IMR-90 (cell line): Measurements from ENCODE around the gene SLC6A3. TPM values are rescaled to one million over a fixed set of nuclear protein-coding genes. Genes with fewer than 3 reads are reported as not detected.

ENCODE experiments used
- ATAC-seq: fragments of 200-7000 bp; cut with Tn5 transposase; 2 replicates; pipeline ENCODE4 v1.9.1; 2020; ENCODE audit warnings: low read depth, mild to moderate bottlenecking, moderate library complexity
- BruUV-seq: library from RNA; stranded (reverse); fragments of 400-500 nt; replicated peaks from 2 replicates; lab custom pipeline; 2021; lab: Mats Ljungman, UMichigan
- CTCF ChIA-PET: fragments of 300-600 bp; formaldehyde crosslinking; extraction: SDS; loops from one replicate; lab custom pipeline; 2021; ENCODE audit warnings: antibody characterized with exemption; lab: Yijun Ruan, JAX
- POLR2A ChIA-PET: fragments of 300-600 bp; sonication (Branson Sonifier 250); formaldehyde crosslinking; loops from one replicate; lab custom pipeline; 2022; ENCODE audit warnings: antibody characterized with exemption; ENCODE audit not compliant: unreplicated experiment; lab: Charles Lee
- DNase-seq: peaks from one replicate; pipeline ENCODE4 v3.0.0; 2013
- H2AFZ ChIP-seq: replicated peaks from 2 replicates; pipeline ENCODE3; 2013; ENCODE audit warnings: low read length, mild to moderate bottlenecking; ENCODE audit not compliant: poor library complexity
- H2AK5ac ChIP-seq: 2 replicates; pipeline ENCODE4 v1.6.1; 2013; ENCODE audit warnings: low read depth, low read length, inconsistent platforms
- H2AK9ac ChIP-seq: replicated peaks from 2 replicates; pipeline ENCODE3; 2013; ENCODE audit warnings: mild to moderate bottlenecking, low read depth, low read length, moderate library complexity; ENCODE audit not compliant: poor library complexity
- H2BK120ac ChIP-seq: 2 replicates; pipeline ENCODE4 v1.6.1; 2013; ENCODE audit warnings: low read depth, low read length, inconsistent platforms
- H2BK15ac ChIP-seq: 3 replicates; pipeline ENCODE4 v1.6.1; 2013; ENCODE audit warnings: low read depth, low read length, inconsistent platforms
- H2BK20ac ChIP-seq: 2 replicates; pipeline ENCODE4 v1.6.1; 2013; ENCODE audit warnings: low read depth, mild to moderate bottlenecking, inconsistent platforms, low read length, moderate library complexity
- H2BK5ac ChIP-seq: 2 replicates; pipeline ENCODE4 v1.6.1; 2013; ENCODE audit warnings: mild to moderate bottlenecking, low read depth, low read length, inconsistent platforms; ENCODE audit not compliant: poor library complexity, severe bottlenecking
- H3K14ac ChIP-seq: replicated peaks from 2 replicates; pipeline ENCODE4 v1.6.1; 2013; ENCODE audit warnings: low read depth, low read length, inconsistent platforms
- H3K18ac ChIP-seq: 2 replicates; pipeline ENCODE4 v1.6.1; 2013; ENCODE audit warnings: low read depth, low read length, control low read depth
- H3K23ac ChIP-seq: 2 replicates; pipeline ENCODE4 v1.6.1; 2013; ENCODE audit warnings: low read depth, low read length, inconsistent platforms
- H3K27ac ChIP-seq: 2 replicates; pipeline ENCODE4 v1.5.1; 2013; ENCODE audit warnings: mild to moderate bottlenecking, control low read depth, low read length; ENCODE audit not compliant: insufficient read depth
- H3K27me3 ChIP-seq: 2 replicates; pipeline ENCODE4 v1.6.1; 2013; ENCODE audit warnings: low read length; ENCODE audit not compliant: control insufficient read depth, insufficient read depth
- H3K36me3 ChIP-seq: 2 replicates; pipeline ENCODE4 v1.6.1; 2013; ENCODE audit warnings: low read length, mixed read lengths; ENCODE audit not compliant: control insufficient read depth, insufficient read depth
- H3K4ac ChIP-seq: 2 replicates; pipeline ENCODE4 v1.6.1; 2013; ENCODE audit warnings: low read depth, low read length, inconsistent platforms
- H3K4me1 ChIP-seq: 2 replicates; pipeline ENCODE4 v1.6.1; 2013; ENCODE audit warnings: low read length, mixed read lengths; ENCODE audit not compliant: control insufficient read depth, insufficient read depth
- H3K4me2 ChIP-seq: 2 replicates; pipeline ENCODE4 v1.6.1; 2013; ENCODE audit warnings: low read depth, mild to moderate bottlenecking, control low read depth, low read length, moderate library complexity
- H3K4me3 ChIP-seq: 2 replicates; pipeline ENCODE4 v1.5.1; 2013; ENCODE audit warnings: low read depth, mild to moderate bottlenecking, control low read depth, low read length, moderate library complexity; ENCODE audit not compliant: insufficient read depth
- H3K56ac ChIP-seq: 2 replicates; pipeline ENCODE4 v1.6.1; 2013; ENCODE audit warnings: low read length, inconsistent platforms; ENCODE audit not compliant: insufficient read depth; ENCODE audit errors: extremely low read depth
- H3K79me1 ChIP-seq, 2 experiments: 2 replicates each; pipeline ENCODE4 v1.6.1; 2013; ENCODE audit warnings: low read length in 2 of 2, inconsistent platforms in 1 of 2, low read depth in 1 of 2
- H3K9ac ChIP-seq: 2 replicates; pipeline ENCODE4 v1.6.1; 2013; ENCODE audit warnings: low read depth, low read length, control low read depth
- H3K9me1 ChIP-seq: 2 replicates; pipeline ENCODE4 v1.6.1; 2013; ENCODE audit warnings: low read length, inconsistent platforms; ENCODE audit not compliant: insufficient read depth
- H3K9me3 ChIP-seq: 2 replicates; pipeline ENCODE4 v1.6.1; 2013; ENCODE audit warnings: low read length; ENCODE audit not compliant: control insufficient read depth, insufficient read depth
- H4K20me1 ChIP-seq: 2 replicates; pipeline ENCODE4 v1.6.1; 2013; ENCODE audit warnings: low read length, inconsistent platforms; ENCODE audit not compliant: insufficient read depth
- H4K5ac ChIP-seq: 2 replicates; pipeline ENCODE4 v1.6.1; 2013; ENCODE audit warnings: mild to moderate bottlenecking, low read depth, low read length, control low read depth
- H4K8ac ChIP-seq, 2 experiments: 2 replicates each; pipeline ENCODE4 v1.6.1; 2013; ENCODE audit warnings: low read depth in 2 of 2, low read length in 2 of 2, control low read depth in 1 of 2, inconsistent platforms in 1 of 2
- H4K91ac ChIP-seq: 2 replicates; pipeline ENCODE4 v1.6.1; 2013; ENCODE audit warnings: low read depth, low read length, inconsistent platforms; ENCODE audit not compliant: insufficient read depth
- BHLHE40 ChIP-seq: fragments of 150-350 bp; IDR thresholded peaks from 2 replicates; pipeline ENCODE4 v1.6.1; 2016; ENCODE audit warnings: mild to moderate bottlenecking, low read depth, low read length
- CEBPB ChIP-seq: IDR thresholded peaks from 2 replicates; pipeline ENCODE4 v1.6.1; 2012; ENCODE audit warnings: low read depth, low read length, improper control_type of control experiment
- CHD1 ChIP-seq: IDR thresholded peaks from 2 replicates; pipeline ENCODE4 v1.6.1; 2012; ENCODE audit warnings: low read depth, low read length, improper control_type of control experiment
- CTCF ChIP-seq: conservative IDR thresholded peaks from 2 replicates; pipeline ENCODE4 v1.5.1; 2012; ENCODE audit warnings: mild to moderate bottlenecking, low read depth, low read length, improper control_type of control experiment
- MXI1 ChIP-seq: IDR thresholded peaks from 2 replicates; pipeline ENCODE4 v1.6.1; 2012; ENCODE audit warnings: low read depth, mild to moderate bottlenecking, low read length, moderate library complexity, borderline replicate concordance
- RCOR1 ChIP-seq: IDR thresholded peaks from 2 replicates; pipeline ENCODE4 v1.6.1; 2012; ENCODE audit warnings: mild to moderate bottlenecking, low read length, improper control_type of control experiment; ENCODE audit not compliant: insufficient replicate concordance
- USF2 ChIP-seq: fragments of 150-350 bp; IDR thresholded peaks from 2 replicates; pipeline ENCODE4 v1.6.1; 2017; ENCODE audit warnings: mild to moderate bottlenecking, antibody characterized with exemption, low read length, low read depth
- WGBS, 2 experiments: methylation state at CpG; one replicate each; pipeline versions ENCODE4 v1.1.5 to v1.1.7; 2013; ENCODE audit warnings: missing lambda C conversion rate in 2 of 2; ENCODE audit not compliant: insufficient read length in 1 of 2; ENCODE audit errors: extremely low coverage in 2 of 2; 5-methylcytosine and 5-hydroxymethylcytosine counted together
- dilution Hi-C: fragments of 300-500 bp; cut with HindIII; formaldehyde crosslinking; loops from one replicate; pipeline ENCODE4 v1.14.3; 2018; ENCODE audit warnings: low sequenced_read_pairs; ENCODE audit not compliant: unreplicated experiment
- in situ Hi-C: fragments of 300-500 bp; cut with MboI; formaldehyde crosslinking; loops from 3 replicates; pipeline ENCODE4 v1.14.3; 2019; ENCODE audit warnings: low sequenced_read_pairs, inconsistent platforms, mixed read lengths
- intact Hi-C: fragments of 100-400 bp; cut with micrococcal nuclease; formaldehyde crosslinking; loops from 2 replicates; pipeline ENCODE4 v1.10.0; 2022
- polyA plus RNA-seq, 3 experiments: library from polyadenylated mRNA; depleted of rRNA; stranded (reverse); fragments of >200 nt; gene quantifications; 2 replicates each; pipeline ENCODE4 v1.2.3, GENCODE V29; 2012; ENCODE audit warnings: low replicate concordance in 1 of 3
- total RNA-seq: library from RNA; depleted of rRNA; stranded (reverse); fragments of >200 nt; gene quantifications from 2 replicates; pipeline ENCODE4 v1.2.3, GENCODE V29; 2012

Gene SLC6A3
- total and polyA plus RNA-seq, 2 of the 4 experiments (the other 2 are of a cell fraction), result not detected

GRCh38 chr5:1490376-1490775 is 45.1 kb upstream of the SLC6A3 start:
- Histone ChIP-seq H3K4ac (no peak overlapping the region), H4K91ac (no peak overlapping the region), H3K27me3 (no peaks in the 10 kb centered on the region), H3K4me2 (no peak overlapping the region), H3K14ac (no peak overlapping the region), H3K9me3 (no peaks in the 10 kb centered on the region), H3K4me1 (peaks cover 7% of the 10 kb centered on the region; the same call in 1 of the 2 replicates), H2BK120ac (no peak overlapping the region), H2AK9ac (no peak overlapping the region), H4K5ac (no peak overlapping the region), H2AFZ (no peak overlapping the region), H3K79me1 (peaks cover 7 to 20% of the 10 kb centered on the region in 2 experiments), H4K20me1 (peaks cover 31% of the 10 kb centered on the region), H2BK15ac (no peak overlapping the region), H3K9me1 (0 out of 2 replicates have a peak, but pooled peaks cover 2% of the 10 kb centered on the region), H3K36me3 (peaks cover 80% of the 10 kb centered on the region), H2BK5ac (no peak overlapping the region), H3K18ac (no peak overlapping the region), H3K9ac (no peak overlapping the region), H4K8ac (no peak overlapping the region), H3K56ac (no peak overlapping the region), H2BK20ac (no peak overlapping the region), H2AK5ac (no peak overlapping the region), H3K23ac (no peak overlapping the region), H3K27ac (no peak overlapping the region), H3K4me3 (no peak overlapping the region)
- TF ChIP-seq CTCF (no peak), MXI1 (no peak), RCOR1 (no peak), CHD1 (no peak), BHLHE40 (no peak), CEBPB (no peak), USF2 (no peak)
- POLR2A ChIA-PET, result no interaction called here
- in situ Hi-C loops, result no loop called here
- DNase-seq (no peak), ATAC-seq (no peak)
- BruUV-seq, result no TSS peak
- dilution Hi-C loops, result no loop called here
- WGBS, 2 experiments, result 95% methylated on average over 4 of the region's 12 CpGs; no CpG with 5 or more reads in 1 of the 2 experiments
- CTCF ChIA-PET, result no interaction called here
- intact Hi-C loops, result no loop called here
